Dermis blood vessel endothelial cell (primary cell): Measurements from ENCODE around the gene GJB5. TPM values are rescaled to one million over a fixed set of nuclear protein-coding genes. Genes with fewer than 3 reads are reported as not detected.

Experiments used
- DNase-seq: peaks from one replicate; pipeline ENCODE4 v3.0.0; 2010
- total RNA-seq: library from RNA; depleted of rRNA; stranded (reverse); fragments of >200 nt; gene quantifications from 2 replicates; pipeline ENCODE4 v1.2.3, GENCODE V29; 2014

Gene GJB5
- total RNA-seq, 1 donor from 2014 or later = 0.17 TPM

DNA sequence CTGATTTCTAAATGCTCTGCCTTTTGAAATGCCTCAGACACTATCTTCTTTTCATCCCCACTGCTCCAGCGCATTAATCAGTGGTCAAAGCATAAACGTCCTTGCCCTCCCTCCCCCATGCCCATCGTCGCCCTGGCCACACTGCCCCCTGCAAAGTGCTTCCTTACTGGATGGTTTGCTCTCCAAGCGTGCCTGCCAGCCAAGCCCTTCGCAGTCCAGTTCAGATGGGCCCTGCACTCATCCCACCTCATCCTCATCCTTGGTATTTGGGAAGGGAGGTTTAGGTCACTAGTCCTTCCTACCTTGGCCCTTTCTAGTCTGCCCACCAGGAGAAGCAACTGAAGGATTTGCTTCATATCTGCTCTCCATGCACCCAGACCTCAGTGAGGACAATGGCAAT is 41.1 kb downstream of the GJB5 start:
- no peak for DNase-seq

DNA sequence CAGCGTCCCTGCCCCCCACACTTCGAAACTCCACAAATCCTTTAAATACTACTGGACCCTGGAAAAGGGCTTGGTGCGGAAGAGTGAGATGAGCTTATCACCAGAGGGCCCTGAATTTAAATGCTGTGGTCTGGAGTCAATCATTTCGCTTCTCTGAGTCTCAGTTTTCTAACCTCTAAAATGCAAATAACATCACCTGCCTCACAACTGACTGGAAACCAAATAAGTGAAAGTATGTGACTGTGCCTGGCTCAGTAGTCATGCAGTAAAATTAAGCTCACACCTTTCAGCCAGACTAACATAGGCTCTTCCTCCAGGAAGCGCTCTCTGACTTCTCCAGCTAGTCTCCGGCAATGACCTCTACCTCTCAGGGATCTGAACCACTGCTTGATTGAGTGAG is 42.1 kb downstream of the GJB5 start:
- no peak for DNase-seq

DNA sequence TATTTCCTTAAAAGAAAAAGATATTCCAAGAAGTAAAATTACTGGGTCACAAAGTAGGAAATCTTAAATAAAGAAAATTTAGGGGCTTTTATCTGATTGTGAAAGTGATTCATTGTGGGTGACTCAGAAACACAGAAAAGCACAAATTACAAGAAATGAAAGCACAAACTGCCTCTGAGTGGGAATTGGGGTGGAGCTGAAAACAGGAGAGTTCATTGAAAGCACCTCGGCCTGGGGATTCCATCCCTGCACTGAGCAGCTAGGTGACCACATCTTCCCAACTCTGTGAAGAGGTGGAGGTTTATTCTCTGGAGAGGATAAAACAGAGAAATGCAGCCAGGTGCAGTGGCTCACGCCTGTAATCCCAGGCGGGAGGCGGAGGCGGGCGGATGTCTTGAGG is 45.4 kb downstream of the GJB5 start:
- no peak for DNase-seq

DNA sequence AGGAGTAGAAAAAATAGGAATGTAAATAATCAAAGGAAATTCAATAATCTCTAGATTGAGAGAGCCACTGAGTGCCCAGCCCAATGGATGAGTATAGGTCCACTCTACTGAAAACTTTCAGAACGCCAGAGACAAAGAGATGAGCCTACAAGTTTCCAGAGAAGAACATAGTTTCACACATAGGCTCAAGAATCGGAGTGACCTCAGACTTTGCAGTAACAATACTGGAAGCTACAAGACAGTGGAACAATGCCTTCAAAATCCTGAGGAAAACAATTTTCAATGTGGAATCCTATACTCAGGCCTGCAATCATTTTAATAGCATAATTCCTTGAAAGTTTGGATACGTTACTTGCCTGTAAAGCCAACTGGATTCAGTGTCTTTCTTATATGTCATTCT is 48.9 kb downstream of the GJB5 start:
- DNase-seq = no peak

DNA sequence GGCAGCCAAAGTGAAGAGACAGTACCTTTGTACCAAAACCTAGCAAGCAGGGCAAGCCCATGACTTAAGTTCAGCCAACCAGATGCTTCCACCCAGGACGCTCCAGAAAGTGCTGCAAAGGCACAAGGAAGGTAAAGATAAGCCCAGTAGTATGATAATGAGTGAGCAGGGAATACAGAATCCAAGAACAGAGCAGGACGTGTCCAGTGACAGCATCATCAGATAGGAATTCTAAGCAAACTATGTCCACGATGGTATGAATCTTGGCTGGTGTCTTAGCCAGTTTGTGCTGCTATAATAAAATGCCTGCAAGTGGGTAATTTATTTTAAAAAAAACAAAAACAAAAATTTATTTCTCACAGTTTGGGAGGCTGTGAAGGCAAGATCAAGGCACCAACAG is 51.5 kb downstream of the GJB5 start:
- no peak for DNase-seq

Other genes with a start within 250 kb of the GJB5 start
- gene GJB4, start 4.7 kb downstream of the GJB5 start, total RNA-seq = 0.05 TPM in 1 of 2 replicates, not detected in the other
- gene GJB3, start 26.2 kb downstream of the GJB5 start, total RNA-seq = 0.05 and 0.17 TPM in 2 replicates
- gene GJA4, start 38.0 kb downstream of the GJB5 start, total RNA-seq = 54.3 and 61.8 TPM in 2 replicates
- gene SMIM12, start 104.7 kb downstream of the GJB5 start, total RNA-seq = 49.2 and 71.1 TPM in 2 replicates
- gene DLGAP3, start 174.6 kb downstream of the GJB5 start, total RNA-seq = under 0.01 TPM in 1 of 2 replicates, not detected in the other
- gene TMEM35B, start 230.3 kb downstream of the GJB5 start, total RNA-seq = 22.7 and 55.8 TPM in 2 replicates